ENCODE results near the gene IL19.

The IL19 gene

DNA sequence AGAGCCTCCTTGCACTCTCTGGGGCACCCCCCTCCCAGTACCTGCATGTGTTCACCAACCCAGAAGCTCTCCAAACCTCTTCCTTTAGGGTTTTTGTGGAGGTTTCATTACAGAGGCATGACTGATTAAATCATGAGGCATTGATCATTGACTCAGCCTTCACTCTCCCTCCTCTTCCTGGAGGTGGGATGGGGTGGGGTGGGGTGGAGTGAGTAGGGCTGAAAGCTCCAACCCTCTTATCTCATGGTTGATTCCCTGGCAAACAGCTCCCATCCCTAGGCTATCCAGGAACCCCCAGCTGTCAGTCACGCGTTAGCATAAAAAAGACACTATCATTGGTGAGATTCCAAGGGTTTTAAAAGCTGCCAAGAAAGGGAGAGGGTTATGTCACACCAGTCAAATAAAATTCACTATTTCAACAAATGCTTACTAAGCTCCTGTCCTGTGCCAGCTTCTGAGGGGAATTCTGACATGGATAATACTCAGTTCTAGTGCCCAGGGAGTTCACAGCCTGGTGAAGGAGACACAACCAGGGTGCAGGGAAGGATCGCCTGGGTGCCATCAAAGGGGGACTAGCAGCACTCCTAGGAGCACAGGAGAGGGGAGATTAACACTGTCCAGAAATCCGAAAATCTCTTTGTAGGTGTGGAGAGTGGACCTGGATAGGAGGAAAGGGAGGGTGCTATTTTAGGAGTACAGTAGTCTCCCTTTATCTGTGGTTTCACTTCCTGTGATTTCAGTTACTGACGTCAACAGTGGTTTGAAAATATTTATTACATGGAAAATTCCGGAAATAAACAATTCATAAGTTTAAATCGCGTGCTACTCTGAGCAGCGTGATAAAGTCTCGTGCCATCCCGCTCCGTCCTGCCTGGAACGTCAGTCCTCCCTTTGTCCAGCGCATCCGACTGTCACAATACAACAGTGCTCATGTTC lies 119.8 kb downstream of the IL19 start:
- no peak overlapping the region for H3K4me3 ChIP-seq (ENCODE audit: low read depth, low read length)
- no peak for TF ChIP-seq POLR2A (IDR thresholded peaks at IDR 0.05; ENCODE audit: extremely low read depth, insufficient read length)
- TF ChIP-seq, protein P1, sequence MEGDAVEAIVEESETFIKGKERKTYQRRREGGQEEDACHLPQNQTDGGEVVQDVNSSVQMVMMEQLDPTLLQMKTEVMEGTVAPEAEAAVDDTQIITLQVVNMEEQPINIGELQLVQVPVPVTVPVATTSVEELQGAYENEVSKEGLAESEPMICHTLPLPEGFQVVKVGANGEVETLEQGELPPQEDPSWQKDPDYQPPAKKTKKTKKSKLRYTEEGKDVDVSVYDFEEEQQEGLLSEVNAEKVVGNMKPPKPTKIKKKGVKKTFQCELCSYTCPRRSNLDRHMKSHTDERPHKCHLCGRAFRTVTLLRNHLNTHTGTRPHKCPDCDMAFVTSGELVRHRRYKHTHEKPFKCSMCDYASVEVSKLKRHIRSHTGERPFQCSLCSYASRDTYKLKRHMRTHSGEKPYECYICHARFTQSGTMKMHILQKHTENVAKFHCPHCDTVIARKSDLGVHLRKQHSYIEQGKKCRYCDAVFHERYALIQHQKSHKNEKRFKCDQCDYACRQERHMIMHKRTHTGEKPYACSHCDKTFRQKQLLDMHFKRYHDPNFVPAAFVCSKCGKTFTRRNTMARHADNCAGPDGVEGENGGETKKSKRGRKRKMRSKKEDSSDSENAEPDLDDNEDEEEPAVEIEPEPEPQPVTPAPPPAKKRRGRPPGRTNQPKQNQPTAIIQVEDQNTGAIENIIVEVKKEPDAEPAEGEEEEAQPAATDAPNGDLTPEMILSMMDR (IDR thresholded peaks at IDR 0.05; ENCODE audit: low read depth, low read length) = no peak
- TF ChIP-seq, protein P2, sequence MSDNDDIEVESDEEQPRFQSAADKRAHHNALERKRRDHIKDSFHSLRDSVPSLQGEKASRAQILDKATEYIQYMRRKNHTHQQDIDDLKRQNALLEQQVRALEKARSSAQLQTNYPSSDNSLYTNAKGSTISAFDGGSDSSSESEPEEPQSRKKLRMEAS (IDR thresholded peaks at IDR 0.05; ENCODE audit: low read depth, low read length) = no peak
- no peak for TF ChIP-seq MYC (IDR thresholded peaks at IDR 0.05; ENCODE audit: low read depth, low read length)
- DNase-seq (ENCODE audit: low read depth) = no peak

DNA sequence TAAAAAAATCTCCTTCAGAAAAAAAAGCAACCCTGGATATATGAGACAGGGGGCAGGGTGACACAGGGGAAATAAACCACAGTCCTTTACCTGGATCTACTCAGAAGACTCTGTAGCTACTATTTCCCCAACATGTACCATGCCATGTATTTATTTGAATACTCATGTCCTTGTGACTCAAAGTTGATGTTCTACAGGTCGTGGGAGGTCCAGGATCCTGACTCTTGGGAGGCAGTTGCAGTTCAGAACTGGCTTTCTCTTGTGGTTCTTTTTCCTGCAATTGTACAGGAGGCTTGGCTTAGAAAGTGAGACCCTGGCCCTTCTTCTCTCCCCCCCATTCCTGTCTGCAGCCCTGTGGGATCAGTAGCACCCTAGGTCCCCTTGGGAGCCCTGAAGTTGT lies 120.8 kb downstream of the IL19 start:
- H3K4me3 ChIP-seq (ENCODE audit: low read depth, low read length) = no peak overlapping the region
- DNase-seq (ENCODE audit: low read depth) = no peak
- TF ChIP-seq, protein P2 (IDR thresholded peaks at IDR 0.05; ENCODE audit: low read depth, low read length) = no peak
- TF ChIP-seq POLR2A (IDR thresholded peaks at IDR 0.05; ENCODE audit: extremely low read depth, insufficient read length) = no peak
- TF ChIP-seq MYC (IDR thresholded peaks at IDR 0.05; ENCODE audit: low read depth, low read length) = no peak
- TF ChIP-seq, protein P1 (IDR thresholded peaks at IDR 0.05; ENCODE audit: low read depth, low read length) = no peak

Data from NB4 (cell line).